Measurements from ENCODE around the gene FBLN2.

FBLN2 gene

GRCh38 chr3:13597661-13598060 lies 48.7 kb downstream of the FBLN2 start:
- Histone ChIP-seq H3K79me2 (ENCODE audit: insufficient read depth, low read depth) (no peaks in the 10 kb centered on the region), H3K4me3 (IDR thresholded peaks at IDR 0.05; ENCODE audit: insufficient read depth, low read depth, low read length) (no peak overlapping the region), H3K27ac (no peak overlapping the region), H3K9ac (no peak overlapping the region), H3K4me2 (no peak overlapping the region), H3K36me3 (ENCODE audit: insufficient read depth) (no peaks in the 10 kb centered on the region), H4K20me1 (ENCODE audit: insufficient read depth) (no peaks in the 10 kb centered on the region), H2AFZ (ENCODE audit: low read depth) (no peak overlapping the region), H3K27me3 (ENCODE audit: insufficient read depth, low read depth) (no peaks in the 10 kb centered on the region), H3K4me1 (ENCODE audit: low read depth, poor library complexity, severe bottlenecking) (no peaks in the 10 kb centered on the region)
- TF ChIP-seq CTCF (conservative IDR thresholded peaks at IDR 0.05; ENCODE audit: low read depth, low read length), result no peak

GRCh38 chr3:13598201-13598600 lies 49.3 kb downstream of the FBLN2 start:
- no peaks in the 10 kb centered on the region for H3K36me3 ChIP-seq (ENCODE audit: insufficient read depth)
- H3K4me2 ChIP-seq, result no peak overlapping the region
- H3K27me3 ChIP-seq (ENCODE audit: insufficient read depth, low read depth), result no peaks in the 10 kb centered on the region
- H3K4me3 ChIP-seq (IDR thresholded peaks at IDR 0.05; ENCODE audit: insufficient read depth, low read depth, low read length), result no peak overlapping the region
- no peak overlapping the region for H3K9ac ChIP-seq
- no peaks in the 10 kb centered on the region for H3K4me1 ChIP-seq (ENCODE audit: low read depth, poor library complexity, severe bottlenecking)
- no peak overlapping the region for H3K27ac ChIP-seq
- no peaks in the 10 kb centered on the region for H3K79me2 ChIP-seq (ENCODE audit: insufficient read depth, low read depth)
- no peaks in the 10 kb centered on the region for H4K20me1 ChIP-seq (ENCODE audit: insufficient read depth)
- no peak for TF ChIP-seq CTCF (conservative IDR thresholded peaks at IDR 0.05; ENCODE audit: low read depth, low read length)
- H2AFZ ChIP-seq (ENCODE audit: low read depth), result no peak overlapping the region

GRCh38 chr3:13598926-13599886 lies 50.3 kb downstream of the FBLN2 start:
- Histone ChIP-seq H2AFZ (ENCODE audit: low read depth) (no peak overlapping the region), H3K4me3 (IDR thresholded peaks at IDR 0.05; ENCODE audit: insufficient read depth, low read depth, low read length) (no peak overlapping the region), H3K4me1 (ENCODE audit: low read depth, poor library complexity, severe bottlenecking) (no peaks in the 10 kb centered on the region), H3K36me3 (ENCODE audit: insufficient read depth) (no peaks in the 10 kb centered on the region), H3K27ac (no peak overlapping the region), H3K4me2 (no peak overlapping the region), H3K27me3 (ENCODE audit: insufficient read depth, low read depth) (no peaks in the 10 kb centered on the region), H3K9ac (no peak overlapping the region), H3K79me2 (ENCODE audit: insufficient read depth, low read depth) (no peaks in the 10 kb centered on the region), H4K20me1 (ENCODE audit: insufficient read depth) (no peaks in the 10 kb centered on the region)
- TF ChIP-seq CTCF (conservative IDR thresholded peaks at IDR 0.05; ENCODE audit: low read depth, low read length), result no peak

- no peaks in the 10 kb centered on the region for H3K4me1 ChIP-seq (ENCODE audit: low read depth, poor library complexity, severe bottlenecking)
- no peak overlapping the region for H3K27ac ChIP-seq
- no peaks in the 10 kb centered on the region for H3K27me3 ChIP-seq (ENCODE audit: insufficient read depth, low read depth)
- no peaks in the 10 kb centered on the region for H3K79me2 ChIP-seq (ENCODE audit: insufficient read depth, low read depth)
- H3K36me3 ChIP-seq (ENCODE audit: insufficient read depth), result no peaks in the 10 kb centered on the region
- no peak overlapping the region for H3K9ac ChIP-seq
- H4K20me1 ChIP-seq (ENCODE audit: insufficient read depth), result no peaks in the 10 kb centered on the region
- no peak overlapping the region for H3K4me3 ChIP-seq (IDR thresholded peaks at IDR 0.05; ENCODE audit: insufficient read depth, low read depth, low read length)
- H3K4me2 ChIP-seq, result no peak overlapping the region
- TF ChIP-seq CTCF (conservative IDR thresholded peaks at IDR 0.05; ENCODE audit: low read depth, low read length), result no peak
- no peak overlapping the region for H2AFZ ChIP-seq (ENCODE audit: low read depth)
Measured at GRCh38 chr3:13599887-13600450, 51.0 kb downstream of the FBLN2 start.
